GM18867 (cell line): ENCODE results near the gene ZNF511.
"Not testable (repeated sequence)": the region's sequence is repeated elsewhere in the genome, so short reads cannot be mapped to it uniquely, and the experiment has no call there.

Source experiments
- ATAC-seq: cut with Tn5 transposase; IDR thresholded peaks from one replicate; pipeline ENCODE4 v1.9.1; 2021; ENCODE audit warnings: mild to moderate bottlenecking, moderate library complexity; ENCODE audit not compliant: unreplicated experiment

ZNF511 gene

DNA sequence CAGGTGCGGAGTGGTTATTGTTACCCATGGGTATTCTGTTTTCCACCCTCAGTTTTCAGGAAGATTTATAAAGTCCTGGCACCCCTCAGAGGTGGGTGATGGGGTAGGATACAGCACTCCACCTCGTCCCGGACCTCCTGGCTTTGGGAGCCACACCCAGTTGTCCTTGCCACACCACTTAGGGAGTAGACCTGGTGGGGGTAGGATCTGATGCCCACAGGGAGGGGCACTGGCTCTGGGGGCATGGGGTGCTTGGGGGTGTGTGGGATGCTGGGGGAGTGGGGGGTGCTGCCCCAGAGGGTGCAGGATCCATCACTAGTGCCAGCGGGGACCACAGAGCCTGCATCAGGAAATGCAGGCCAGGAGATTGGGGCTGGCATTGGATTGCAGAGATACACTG lies 4.5 kb downstream of the ZNF511 start:
- no peak for ATAC-seq

DNA sequence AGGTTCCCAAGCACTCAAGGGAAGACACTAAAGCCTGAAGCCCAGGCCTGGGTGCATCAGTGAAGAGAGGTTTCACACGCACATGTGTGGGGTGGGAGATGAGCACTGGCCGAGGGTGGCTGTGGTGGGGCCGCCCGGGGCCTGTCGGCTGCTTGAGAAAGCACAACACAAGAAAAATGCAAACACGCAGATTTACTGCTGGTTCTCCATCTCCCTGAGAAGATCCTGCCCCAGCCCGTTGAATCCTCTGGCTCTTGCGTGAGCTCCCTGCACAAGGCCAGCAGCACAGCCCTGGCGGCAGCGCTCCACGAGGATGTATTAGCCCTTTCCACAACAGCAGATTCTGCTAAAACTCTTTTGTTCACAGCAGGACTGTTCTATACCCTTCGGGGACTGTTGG lies 6.2 kb downstream of the ZNF511 start:
- ATAC-seq, result no peak

DNA sequence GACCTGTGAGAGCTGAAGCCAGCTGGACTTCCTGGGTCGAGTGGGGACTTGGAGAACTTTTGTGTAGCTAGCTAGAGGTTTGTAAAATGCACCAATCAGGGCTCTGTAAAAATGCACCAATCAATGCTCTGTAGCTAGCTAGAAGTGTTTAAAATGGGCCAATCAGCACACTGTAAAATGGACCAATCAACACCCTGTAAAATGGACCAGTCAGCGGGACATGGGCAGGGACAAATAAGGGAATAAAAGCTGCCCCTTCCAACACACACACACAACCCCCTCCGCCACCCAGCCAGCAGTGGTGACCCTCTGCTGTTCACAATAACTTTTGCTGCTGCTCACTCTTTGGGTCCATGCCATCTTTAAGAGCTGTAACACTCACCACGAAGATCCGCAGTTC lies 7.1 kb downstream of the ZNF511 start:
- no peak for ATAC-seq

DNA sequence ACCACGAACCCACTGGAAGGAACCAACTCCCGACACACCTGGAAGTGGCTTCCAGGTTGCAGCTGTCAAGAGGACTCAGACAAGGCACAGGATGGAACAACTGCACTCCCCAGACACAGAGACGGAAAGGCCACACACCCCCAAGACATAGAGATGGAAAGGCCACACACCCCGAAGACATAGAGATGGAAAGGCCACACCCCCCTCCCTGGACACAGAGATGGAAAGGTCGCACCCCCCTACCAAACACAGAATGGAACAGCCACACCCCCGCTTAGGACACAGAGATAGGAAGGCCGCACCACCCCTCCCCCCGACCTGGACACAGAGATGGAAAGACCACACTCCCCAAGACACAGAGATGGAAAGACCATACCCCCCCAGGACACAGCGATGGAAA lies 7.6 kb downstream of the ZNF511 start:
- no peak for ATAC-seq

DNA sequence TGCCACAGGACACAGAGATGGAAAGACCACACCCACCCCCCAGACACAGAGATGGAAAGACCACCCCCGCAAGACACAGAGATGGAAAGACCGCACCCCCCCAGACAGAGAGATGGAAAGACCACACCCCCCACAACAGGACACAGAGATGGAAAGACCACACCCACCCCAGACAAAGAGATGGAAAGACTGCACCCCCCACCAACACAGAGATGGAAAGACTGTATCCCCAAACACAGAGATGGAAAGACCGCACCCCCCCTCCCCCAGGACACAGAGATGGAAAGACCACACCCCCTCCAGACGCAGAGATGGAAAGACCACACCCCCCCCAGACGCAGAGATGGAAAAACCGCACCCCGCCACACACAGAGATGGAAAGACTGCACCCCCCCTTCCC lies 8.0 kb downstream of the ZNF511 start:
- ATAC-seq, result no peak

DNA sequence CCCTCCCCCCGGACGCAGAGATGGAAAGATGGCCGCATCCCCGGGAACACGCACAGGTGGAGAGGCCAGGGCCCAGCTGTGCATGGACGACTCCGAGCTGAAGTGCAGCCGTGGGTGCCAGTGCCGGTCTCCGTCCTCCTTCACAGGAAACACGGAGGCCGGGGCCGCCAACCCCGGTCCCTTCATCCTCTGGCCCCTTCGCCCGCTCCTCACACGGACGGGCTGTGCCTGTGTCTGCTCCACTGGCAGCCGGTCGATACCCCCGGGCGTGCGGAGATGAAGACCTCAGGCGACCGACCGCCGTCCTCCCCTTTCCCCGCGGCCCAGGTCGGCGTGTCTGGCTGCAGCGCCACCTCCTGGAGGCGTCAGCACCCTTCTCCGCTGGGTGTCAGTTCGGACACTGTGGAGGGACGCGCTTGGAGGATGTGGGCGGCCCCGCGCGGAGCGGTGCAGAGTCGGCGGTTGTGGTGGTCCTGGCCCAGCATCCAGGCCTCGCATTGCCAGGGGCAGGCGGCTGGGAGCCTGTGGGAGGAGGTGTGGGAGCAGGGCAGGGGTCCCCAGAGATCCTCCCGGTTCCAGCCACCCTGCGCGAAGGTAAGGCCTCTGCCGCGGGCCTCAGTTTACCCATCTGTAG lies 9.9 kb downstream of the ZNF511 start:
- ATAC-seq, result peak; percentile 82

DNA sequence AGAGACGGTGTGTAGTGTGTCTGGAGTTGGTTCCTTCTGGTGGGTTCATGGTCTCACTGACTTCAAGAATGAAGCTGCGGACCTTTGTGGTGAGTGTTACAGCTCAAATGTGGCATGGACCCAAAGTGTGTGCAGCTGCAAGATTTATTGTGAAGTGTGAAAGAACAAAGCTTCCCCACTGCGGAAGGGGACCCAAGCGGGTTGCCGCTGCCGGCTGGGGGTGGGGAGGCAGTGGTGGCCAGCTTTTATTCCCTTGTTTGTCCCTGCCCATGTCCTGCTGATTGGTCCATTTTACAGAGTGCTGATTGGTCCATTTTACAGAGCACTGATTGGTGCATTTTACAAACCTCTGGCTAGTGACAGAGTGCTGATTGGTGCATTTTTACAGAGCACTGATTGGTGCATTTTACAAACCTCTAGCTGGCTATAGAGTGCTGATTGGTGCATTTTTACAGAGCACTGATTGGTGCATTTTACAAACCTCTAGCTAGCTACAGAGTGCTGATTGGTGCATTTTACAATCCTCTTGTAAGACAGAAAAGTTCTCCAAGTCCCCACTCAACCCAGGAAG lies 12.2 kb downstream of the ZNF511 start:
- ATAC-seq, result not testable (repeated sequence)

DNA sequence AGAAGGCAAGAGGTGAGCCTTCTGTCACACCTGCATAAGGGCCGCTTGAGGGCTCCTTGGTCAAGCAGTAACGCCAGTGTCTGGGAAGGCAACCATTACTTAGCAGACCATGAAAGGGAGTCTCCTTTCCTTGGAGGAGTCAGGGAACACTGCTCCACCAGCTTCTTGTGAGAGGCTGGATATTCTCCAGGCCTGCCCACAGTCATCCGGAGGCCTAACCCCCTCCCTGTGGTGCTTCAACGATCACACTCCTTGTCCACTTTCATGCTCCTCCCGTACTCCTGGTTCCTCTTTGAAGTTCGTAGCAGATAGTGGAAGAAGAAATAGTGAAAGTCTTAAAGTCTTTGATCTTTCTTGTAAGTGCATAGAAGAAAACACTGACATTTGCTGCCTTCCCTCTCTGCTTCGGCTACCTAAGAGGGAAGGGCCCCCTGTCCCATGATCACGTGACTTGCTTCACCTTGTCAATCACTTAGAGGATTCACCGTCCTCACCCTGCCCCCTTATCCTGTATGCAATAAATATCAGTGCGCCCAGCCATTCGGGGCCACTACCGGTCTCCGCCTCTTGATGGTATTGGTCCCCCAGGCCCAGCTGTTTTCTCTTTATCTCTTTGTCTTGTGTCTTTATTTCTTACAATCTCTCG lies 13.5 kb downstream of the ZNF511 start:
- not testable (repeated sequence) for ATAC-seq

DNA sequence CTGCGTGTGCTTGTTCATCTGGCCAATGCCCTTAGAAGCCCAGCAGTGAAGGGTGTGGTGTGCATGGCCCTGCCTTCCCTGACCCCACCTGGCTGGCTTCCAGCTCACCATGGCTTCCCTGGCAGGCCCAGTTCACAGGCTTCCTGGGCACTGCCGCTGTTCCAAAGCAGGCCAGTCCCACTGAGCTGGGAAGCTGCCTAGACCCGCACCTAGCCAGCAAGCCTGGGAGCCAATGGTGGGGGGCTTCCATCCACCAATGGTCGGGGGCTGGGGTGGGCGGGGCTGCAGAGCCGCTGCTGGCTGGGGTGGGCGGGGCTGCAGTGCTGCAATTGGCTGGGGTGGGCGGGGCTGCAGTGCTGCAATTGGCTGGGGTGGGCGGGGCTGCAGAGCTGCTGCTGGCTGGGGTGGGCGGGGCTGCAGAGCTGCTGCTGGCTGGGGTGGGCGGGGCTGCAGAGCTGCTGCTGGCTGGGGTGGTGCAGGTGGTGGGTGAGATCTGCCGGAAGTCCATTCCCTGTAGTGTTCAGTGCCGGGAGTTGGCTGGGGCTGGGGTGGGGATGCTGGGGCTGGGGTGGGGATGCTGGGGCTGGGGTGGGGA lies 15.6 kb downstream of the ZNF511 start:
- no peak for ATAC-seq

DNA sequence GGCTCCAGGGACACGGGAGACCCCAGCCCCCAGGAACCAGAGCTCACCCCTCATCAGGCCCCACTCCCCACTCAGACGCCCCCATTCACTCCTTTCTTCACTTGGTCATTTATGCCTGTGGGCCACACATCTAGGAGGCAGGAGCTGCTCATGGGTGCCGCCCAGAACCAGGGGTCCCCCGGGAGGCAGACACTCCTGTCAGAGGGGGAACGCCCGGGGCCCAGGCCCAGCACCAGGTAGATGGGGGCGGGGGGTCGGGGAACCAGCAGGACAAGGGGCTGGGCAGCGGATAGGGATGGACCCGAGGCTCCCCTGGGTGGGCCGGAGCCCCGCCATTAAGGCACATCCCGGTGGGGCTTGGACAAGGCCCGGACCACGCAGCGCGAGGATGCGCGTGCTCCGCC lies 16.1 kb downstream of the ZNF511 start:
- no peak for ATAC-seq

DNA sequence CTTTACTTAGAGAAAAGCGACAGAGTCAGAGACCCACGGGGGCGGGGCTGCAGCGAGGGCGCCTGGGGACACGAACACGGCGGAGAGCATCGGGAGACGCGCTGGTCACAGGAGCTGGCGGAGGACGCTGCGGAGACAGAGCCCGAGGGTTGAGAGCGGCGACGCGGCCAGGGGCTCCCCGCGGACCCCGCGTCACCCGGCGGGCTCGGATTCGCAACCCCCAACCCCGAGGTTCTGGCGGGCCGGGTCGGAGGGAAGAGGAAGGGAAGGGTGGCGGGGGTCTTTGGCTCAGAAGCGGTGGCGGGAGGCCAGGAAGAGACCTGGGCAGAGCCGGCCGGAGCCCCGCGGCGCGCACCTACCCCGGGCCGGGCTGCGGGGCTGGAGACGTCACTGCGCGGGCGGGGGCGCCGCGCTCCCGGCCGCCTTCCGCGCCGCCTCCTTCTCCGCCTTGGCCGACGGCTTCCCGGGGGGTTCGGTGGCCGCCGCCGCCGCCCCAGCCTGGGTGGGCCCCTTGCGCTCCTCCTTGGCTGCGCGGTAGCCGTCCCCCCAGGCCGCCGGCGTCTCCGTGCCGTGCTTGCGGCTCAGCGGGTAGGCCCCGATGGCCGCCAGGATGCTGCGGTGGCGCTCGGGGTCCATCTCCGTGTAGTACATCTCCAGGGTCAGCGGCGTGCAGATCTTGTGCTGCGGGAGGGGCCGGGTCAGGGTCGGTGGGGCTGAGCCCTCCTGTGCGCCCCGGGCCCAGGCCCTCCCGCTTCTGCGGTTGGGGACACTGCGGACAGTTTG lies 16.9 kb downstream of the ZNF511 start:
- ATAC-seq, result no peak

DNA sequence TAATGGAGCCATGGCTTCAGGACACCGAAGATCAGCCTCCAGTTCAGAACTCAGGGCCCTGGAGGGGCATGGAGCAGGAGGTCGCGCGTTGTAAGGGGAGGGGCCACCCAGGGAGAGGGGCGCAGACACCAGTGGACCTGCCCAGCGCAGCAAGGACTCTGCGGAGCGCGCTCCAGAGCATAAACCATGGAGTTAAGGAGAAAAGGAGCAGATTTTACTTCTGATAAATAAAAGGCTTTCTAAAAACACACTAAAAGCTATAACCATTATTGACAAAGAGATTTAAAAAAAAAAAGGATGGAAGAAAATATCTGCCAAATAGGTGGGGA lies 17.5 kb downstream of the ZNF511 start:
- ATAC-seq, result no peak

DNA sequence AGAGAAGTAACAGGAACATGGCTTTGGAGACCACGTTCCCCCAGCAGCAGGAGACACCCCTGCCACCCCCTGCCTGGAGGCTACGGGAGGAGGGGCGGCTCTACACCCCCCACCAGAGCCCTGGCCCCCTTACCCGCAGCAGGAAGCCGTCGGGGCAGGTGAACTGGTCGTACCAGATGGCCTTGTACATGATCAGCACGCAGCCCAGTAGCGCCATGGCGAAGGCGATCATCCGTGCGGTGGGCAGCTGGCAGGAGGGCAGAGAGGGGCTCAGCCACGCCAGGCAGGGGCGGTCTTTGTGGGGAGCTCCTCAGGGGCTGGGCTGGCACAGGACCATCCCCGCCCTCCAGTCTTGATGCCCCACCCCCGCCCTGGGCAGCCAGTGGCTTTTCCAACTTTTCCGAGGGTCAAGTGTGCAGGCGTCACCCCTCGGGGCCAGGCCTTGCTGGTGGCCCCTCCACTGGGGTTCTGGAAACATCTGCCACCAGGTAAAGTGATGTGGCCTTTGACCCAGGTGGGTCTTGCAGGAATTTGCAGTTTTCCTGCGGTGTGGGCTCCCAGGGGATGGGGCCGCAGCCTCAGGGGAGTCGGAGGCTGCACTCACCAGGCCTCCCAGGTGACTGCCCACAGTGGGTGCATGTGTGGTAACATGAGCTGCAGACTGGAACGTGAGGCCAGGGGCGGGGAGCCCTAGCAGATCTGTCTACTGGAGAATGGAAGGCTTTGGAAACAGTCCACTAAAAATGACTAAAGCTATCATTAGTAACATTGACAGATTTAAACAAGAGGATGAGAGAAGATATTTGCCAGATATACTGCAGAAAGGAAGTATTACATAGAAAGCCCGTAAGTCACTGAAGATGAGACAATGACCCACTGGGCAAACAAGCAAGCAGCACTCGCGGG lies 18.3 kb downstream of the ZNF511 start:
- no peak for ATAC-seq

DNA sequence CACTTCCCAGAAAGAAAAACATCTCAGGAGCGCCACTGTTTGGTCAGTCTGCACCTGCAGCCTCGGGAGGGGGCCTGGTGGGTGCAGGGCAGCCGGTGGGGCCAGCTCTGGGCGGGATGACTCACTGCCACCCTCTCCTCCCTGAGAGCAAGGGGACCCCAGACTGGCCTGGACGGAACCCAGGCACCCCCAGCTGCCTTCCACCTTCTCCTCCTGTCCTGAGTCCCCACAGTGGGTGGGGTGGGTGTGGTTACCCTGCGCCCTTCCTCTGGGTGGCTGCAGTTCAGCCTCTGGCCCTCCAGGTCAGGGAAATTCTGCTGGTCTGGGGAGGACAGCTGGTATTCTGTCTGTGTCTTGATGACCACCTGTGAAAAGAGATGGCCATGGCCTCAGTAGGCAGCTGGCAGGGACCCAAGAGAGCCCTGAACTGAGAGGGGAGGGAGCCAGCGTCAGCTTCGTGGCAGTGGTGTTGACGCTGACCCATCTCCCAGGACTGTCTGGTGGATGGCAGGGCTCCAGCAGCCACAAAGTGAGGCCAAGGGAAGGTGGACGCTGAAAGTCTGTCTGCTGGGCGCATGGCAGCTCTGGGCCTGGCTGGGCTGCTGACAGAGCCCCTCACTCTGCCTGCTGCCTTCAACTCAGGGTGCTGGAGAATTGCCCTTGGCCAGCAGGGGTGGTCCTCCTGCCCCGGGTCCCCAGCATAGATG lies 19.1 kb downstream of the ZNF511 start:
- no peak for ATAC-seq

DNA sequence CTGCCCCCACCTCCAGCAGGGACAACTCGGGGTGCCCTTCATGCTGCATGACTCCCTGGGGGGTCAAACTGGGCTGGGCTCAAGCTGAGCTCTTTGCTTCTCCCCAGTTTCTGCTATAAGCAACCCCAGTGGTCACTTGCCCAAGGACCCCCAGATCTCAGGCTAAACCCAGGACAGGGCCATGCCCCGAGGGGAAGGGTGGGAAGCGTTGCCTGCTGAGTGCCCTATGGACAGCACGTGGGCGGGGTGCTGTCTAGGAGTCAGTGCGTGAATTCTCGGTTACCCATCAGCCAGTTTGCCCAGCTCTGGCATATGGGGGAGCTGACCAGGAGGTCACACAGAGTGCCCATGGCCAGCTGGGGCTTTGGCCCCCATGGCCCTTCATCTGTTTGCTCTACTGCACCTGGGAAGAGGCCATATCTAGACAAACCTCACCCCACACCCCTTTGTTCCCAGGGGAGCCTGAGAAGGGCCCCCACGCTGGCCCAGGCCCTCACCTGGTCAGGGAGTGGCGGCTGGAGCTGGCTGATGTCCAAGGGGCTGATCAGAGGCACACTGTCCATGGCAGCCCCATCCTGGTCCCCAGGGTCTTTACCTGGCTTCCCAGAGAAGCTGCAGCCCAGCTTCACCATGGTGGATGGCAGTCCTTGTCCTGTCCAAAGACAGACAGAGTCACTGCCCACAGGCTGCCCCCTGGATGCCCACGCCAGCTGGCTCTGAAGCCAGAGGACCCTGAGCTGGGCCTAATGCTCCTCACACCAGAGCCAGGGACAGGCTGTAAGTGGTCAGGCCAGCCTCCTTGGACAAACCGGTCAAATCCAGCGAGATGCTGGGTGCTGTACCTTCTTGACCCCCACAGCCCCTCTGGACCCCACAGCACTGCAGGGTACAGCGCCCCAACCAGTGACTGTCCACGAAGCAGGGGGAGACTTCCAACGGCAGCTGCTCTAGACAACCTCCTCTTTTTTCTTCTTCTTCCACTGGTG lies 19.9 kb downstream of the ZNF511 start:
- ATAC-seq, result no peak

DNA sequence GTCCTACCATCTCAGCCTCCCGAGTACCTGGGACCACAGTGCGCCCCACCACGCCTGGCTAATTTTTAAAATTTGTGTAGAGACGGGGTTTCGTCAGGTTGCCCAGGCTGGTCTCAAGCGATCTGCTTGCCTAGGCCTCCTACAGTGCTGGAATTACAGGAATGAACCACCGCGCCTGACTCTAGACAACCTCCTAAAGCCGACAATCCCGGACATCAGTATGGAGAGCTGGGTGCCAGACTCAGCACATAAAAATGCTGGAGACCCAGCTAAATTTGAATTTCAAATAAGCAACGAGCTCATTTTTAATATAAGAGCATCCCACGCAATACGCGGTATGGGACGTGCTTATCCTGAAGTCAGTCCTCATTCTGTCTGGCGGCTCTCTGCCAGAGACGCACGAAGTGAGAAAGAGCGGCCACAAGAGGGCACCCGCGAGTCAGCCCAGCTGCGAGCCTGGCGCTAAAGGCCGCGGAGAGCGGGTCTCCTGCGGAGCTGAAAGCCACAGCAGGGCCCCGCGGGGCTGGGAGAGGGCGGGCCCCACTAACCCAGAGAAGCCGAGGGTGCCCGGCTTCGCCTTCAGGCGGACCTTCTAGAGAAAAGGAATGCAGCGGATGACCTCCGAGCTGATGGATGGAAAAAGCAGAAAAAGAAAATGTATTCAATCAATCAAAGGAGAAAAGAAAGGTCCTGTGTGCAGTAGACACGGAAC lies 20.9 kb downstream of the ZNF511 start:
- ATAC-seq, result peak; percentile 86

DNA sequence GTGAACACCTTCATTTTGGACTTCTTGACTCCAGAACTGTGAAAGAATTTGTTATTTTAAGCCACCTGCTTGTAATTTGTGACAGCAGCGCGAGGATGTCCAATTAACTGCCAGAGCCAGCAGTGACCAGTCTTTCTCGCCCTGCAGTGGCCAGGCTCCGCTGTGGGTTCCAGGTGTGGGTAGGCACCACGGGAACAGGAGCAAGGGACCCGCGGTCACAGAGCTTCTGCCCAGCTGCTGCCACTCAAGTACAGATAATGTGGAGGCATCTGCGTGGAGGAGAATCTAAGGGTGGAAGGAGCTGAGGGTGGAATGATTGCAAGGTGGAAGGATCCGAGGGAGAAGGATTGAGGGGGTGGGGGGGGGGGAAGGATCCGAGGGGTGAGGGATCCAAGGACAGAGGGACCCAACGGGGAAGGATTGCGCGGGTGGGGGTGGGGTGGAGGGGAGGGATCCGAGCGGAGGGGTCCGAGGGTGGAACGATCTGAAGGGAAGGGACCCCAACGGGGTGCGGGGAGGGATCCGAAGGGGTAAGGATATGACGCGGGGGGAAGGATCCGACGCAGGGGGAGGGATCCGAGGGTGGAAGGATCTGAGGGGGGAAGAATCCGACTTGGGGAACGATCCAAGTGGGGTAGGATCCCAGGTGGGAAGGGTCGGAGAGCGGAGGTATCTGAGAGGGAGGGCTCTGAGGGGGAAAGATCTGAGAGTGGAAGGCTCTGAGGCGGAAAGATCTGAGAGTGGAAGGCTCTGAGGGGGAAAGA lies 24.4 kb downstream of the ZNF511 start:
- ATAC-seq, result no peak
